IMR-90 (cell line): ENCODE data around the gene APMAP. TPM values are rescaled to one million over a fixed set of nuclear protein-coding genes. Genes with fewer than 3 reads are reported as not detected.
A peak's percentile ranks its signal among the peaks of the same experiment; 100 is the strongest.

Experiments used
- ATAC-seq: fragments of 200-7000 bp; cut with Tn5 transposase; 2 replicates; pipeline ENCODE4 v1.9.1; 2020; ENCODE audit warnings: low read depth, mild to moderate bottlenecking, moderate library complexity
- BruUV-seq: library from RNA; stranded (reverse); fragments of 400-500 nt; replicated peaks from 2 replicates; lab custom pipeline; 2021; lab: Mats Ljungman, UMichigan
- CTCF ChIA-PET: fragments of 300-600 bp; formaldehyde crosslinking; extraction: SDS; loops from one replicate; lab custom pipeline; 2021; ENCODE audit warnings: antibody characterized with exemption; lab: Yijun Ruan, JAX
- POLR2A ChIA-PET: fragments of 300-600 bp; sonication (Branson Sonifier 250); formaldehyde crosslinking; loops from one replicate; lab custom pipeline; 2022; ENCODE audit warnings: antibody characterized with exemption; ENCODE audit not compliant: unreplicated experiment; lab: Charles Lee
- DNase-seq: peaks from one replicate; pipeline ENCODE4 v3.0.0; 2013
- H2AFZ ChIP-seq: replicated peaks from 2 replicates; pipeline ENCODE3; 2013; ENCODE audit warnings: low read length, mild to moderate bottlenecking; ENCODE audit not compliant: poor library complexity
- H2AK5ac ChIP-seq: 2 replicates; pipeline ENCODE4 v1.6.1; 2013; ENCODE audit warnings: low read depth, low read length, inconsistent platforms
- H2AK9ac ChIP-seq: replicated peaks from 2 replicates; pipeline ENCODE3; 2013; ENCODE audit warnings: mild to moderate bottlenecking, low read depth, low read length, moderate library complexity; ENCODE audit not compliant: poor library complexity
- H2BK120ac ChIP-seq: 2 replicates; pipeline ENCODE4 v1.6.1; 2013; ENCODE audit warnings: low read depth, low read length, inconsistent platforms
- H2BK15ac ChIP-seq: 3 replicates; pipeline ENCODE4 v1.6.1; 2013; ENCODE audit warnings: low read depth, low read length, inconsistent platforms
- H2BK20ac ChIP-seq: 2 replicates; pipeline ENCODE4 v1.6.1; 2013; ENCODE audit warnings: low read depth, mild to moderate bottlenecking, inconsistent platforms, low read length, moderate library complexity
- H2BK5ac ChIP-seq: 2 replicates; pipeline ENCODE4 v1.6.1; 2013; ENCODE audit warnings: mild to moderate bottlenecking, low read depth, low read length, inconsistent platforms; ENCODE audit not compliant: poor library complexity, severe bottlenecking
- H3K14ac ChIP-seq: replicated peaks from 2 replicates; pipeline ENCODE4 v1.6.1; 2013; ENCODE audit warnings: low read depth, low read length, inconsistent platforms
- H3K18ac ChIP-seq: 2 replicates; pipeline ENCODE4 v1.6.1; 2013; ENCODE audit warnings: low read depth, low read length, control low read depth
- H3K23ac ChIP-seq: 2 replicates; pipeline ENCODE4 v1.6.1; 2013; ENCODE audit warnings: low read depth, low read length, inconsistent platforms
- H3K27ac ChIP-seq: 2 replicates; pipeline ENCODE4 v1.5.1; 2013; ENCODE audit warnings: mild to moderate bottlenecking, control low read depth, low read length; ENCODE audit not compliant: insufficient read depth
- H3K27me3 ChIP-seq: 2 replicates; pipeline ENCODE4 v1.6.1; 2013; ENCODE audit warnings: low read length; ENCODE audit not compliant: control insufficient read depth, insufficient read depth
- H3K36me3 ChIP-seq: 2 replicates; pipeline ENCODE4 v1.6.1; 2013; ENCODE audit warnings: low read length, mixed read lengths; ENCODE audit not compliant: control insufficient read depth, insufficient read depth
- H3K4ac ChIP-seq: 2 replicates; pipeline ENCODE4 v1.6.1; 2013; ENCODE audit warnings: low read depth, low read length, inconsistent platforms
- H3K4me1 ChIP-seq: 2 replicates; pipeline ENCODE4 v1.6.1; 2013; ENCODE audit warnings: low read length, mixed read lengths; ENCODE audit not compliant: control insufficient read depth, insufficient read depth
- H3K4me2 ChIP-seq: 2 replicates; pipeline ENCODE4 v1.6.1; 2013; ENCODE audit warnings: low read depth, mild to moderate bottlenecking, control low read depth, low read length, moderate library complexity
- H3K4me3 ChIP-seq: 2 replicates; pipeline ENCODE4 v1.5.1; 2013; ENCODE audit warnings: low read depth, mild to moderate bottlenecking, control low read depth, low read length, moderate library complexity; ENCODE audit not compliant: insufficient read depth
- H3K56ac ChIP-seq: 2 replicates; pipeline ENCODE4 v1.6.1; 2013; ENCODE audit warnings: low read length, inconsistent platforms; ENCODE audit not compliant: insufficient read depth; ENCODE audit errors: extremely low read depth
- H3K79me1 ChIP-seq, 2 experiments: 2 replicates each; pipeline ENCODE4 v1.6.1; 2013; ENCODE audit warnings: low read length in 2 of 2, inconsistent platforms in 1 of 2, low read depth in 1 of 2
- H3K9ac ChIP-seq: 2 replicates; pipeline ENCODE4 v1.6.1; 2013; ENCODE audit warnings: low read depth, low read length, control low read depth
- H3K9me1 ChIP-seq: 2 replicates; pipeline ENCODE4 v1.6.1; 2013; ENCODE audit warnings: low read length, inconsistent platforms; ENCODE audit not compliant: insufficient read depth
- H3K9me3 ChIP-seq: 2 replicates; pipeline ENCODE4 v1.6.1; 2013; ENCODE audit warnings: low read length; ENCODE audit not compliant: control insufficient read depth, insufficient read depth
- H4K20me1 ChIP-seq: 2 replicates; pipeline ENCODE4 v1.6.1; 2013; ENCODE audit warnings: low read length, inconsistent platforms; ENCODE audit not compliant: insufficient read depth
- H4K5ac ChIP-seq: 2 replicates; pipeline ENCODE4 v1.6.1; 2013; ENCODE audit warnings: mild to moderate bottlenecking, low read depth, low read length, control low read depth
- H4K8ac ChIP-seq, 2 experiments: 2 replicates each; pipeline ENCODE4 v1.6.1; 2013; ENCODE audit warnings: low read depth in 2 of 2, low read length in 2 of 2, control low read depth in 1 of 2, inconsistent platforms in 1 of 2
- H4K91ac ChIP-seq: 2 replicates; pipeline ENCODE4 v1.6.1; 2013; ENCODE audit warnings: low read depth, low read length, inconsistent platforms; ENCODE audit not compliant: insufficient read depth
- MAFK ChIP-seq: IDR thresholded peaks from 2 replicates; pipeline ENCODE4 v1.6.1; 2012; ENCODE audit warnings: low read depth, low read length, improper control_type of control experiment
- RAD21 ChIP-seq: IDR thresholded peaks from 2 replicates; pipeline ENCODE4 v1.6.1; 2012; ENCODE audit warnings: low read length, improper control_type of control experiment
- WGBS, 2 experiments: methylation state at CpG; one replicate each; pipeline versions ENCODE4 v1.1.5 to v1.1.7; 2013; ENCODE audit warnings: missing lambda C conversion rate in 2 of 2; ENCODE audit not compliant: insufficient read length in 1 of 2; ENCODE audit errors: extremely low coverage in 2 of 2; 5-methylcytosine and 5-hydroxymethylcytosine counted together
- dilution Hi-C: fragments of 300-500 bp; cut with HindIII; formaldehyde crosslinking; loops from one replicate; pipeline ENCODE4 v1.14.3; 2018; ENCODE audit warnings: low sequenced_read_pairs; ENCODE audit not compliant: unreplicated experiment
- in situ Hi-C: fragments of 300-500 bp; cut with MboI; formaldehyde crosslinking; loops from 3 replicates; pipeline ENCODE4 v1.14.3; 2019; ENCODE audit warnings: low sequenced_read_pairs, inconsistent platforms, mixed read lengths
- intact Hi-C: fragments of 100-400 bp; cut with micrococcal nuclease; formaldehyde crosslinking; loops from 2 replicates; pipeline ENCODE4 v1.10.0; 2022
- polyA plus RNA-seq, 3 experiments: library from polyadenylated mRNA; depleted of rRNA; stranded (reverse); fragments of >200 nt; gene quantifications; 2 replicates each; pipeline ENCODE4 v1.2.3, GENCODE V29; 2012; ENCODE audit warnings: low replicate concordance in 1 of 3
- total RNA-seq: library from RNA; depleted of rRNA; stranded (reverse); fragments of >200 nt; gene quantifications from 2 replicates; pipeline ENCODE4 v1.2.3, GENCODE V29; 2012
- TF ChIP-seq, protein P1 (sequence below): conservative IDR thresholded peaks from 2 replicates; pipeline ENCODE4 v1.5.1; 2012; ENCODE audit warnings: mild to moderate bottlenecking, low read depth, low read length, improper control_type of control experiment
- TF ChIP-seq, protein P2 (sequence below): fragments of 150-350 bp; IDR thresholded peaks from 2 replicates; pipeline ENCODE4 v1.6.1; 2016; ENCODE audit warnings: low read depth, mild to moderate bottlenecking, low read length, moderate library complexity, borderline replicate concordance

Gene APMAP
- total and polyA plus RNA-seq, 2 of the 4 experiments (the other 2 are of a cell fraction) = 67.2 to 88.8 TPM

DNA sequence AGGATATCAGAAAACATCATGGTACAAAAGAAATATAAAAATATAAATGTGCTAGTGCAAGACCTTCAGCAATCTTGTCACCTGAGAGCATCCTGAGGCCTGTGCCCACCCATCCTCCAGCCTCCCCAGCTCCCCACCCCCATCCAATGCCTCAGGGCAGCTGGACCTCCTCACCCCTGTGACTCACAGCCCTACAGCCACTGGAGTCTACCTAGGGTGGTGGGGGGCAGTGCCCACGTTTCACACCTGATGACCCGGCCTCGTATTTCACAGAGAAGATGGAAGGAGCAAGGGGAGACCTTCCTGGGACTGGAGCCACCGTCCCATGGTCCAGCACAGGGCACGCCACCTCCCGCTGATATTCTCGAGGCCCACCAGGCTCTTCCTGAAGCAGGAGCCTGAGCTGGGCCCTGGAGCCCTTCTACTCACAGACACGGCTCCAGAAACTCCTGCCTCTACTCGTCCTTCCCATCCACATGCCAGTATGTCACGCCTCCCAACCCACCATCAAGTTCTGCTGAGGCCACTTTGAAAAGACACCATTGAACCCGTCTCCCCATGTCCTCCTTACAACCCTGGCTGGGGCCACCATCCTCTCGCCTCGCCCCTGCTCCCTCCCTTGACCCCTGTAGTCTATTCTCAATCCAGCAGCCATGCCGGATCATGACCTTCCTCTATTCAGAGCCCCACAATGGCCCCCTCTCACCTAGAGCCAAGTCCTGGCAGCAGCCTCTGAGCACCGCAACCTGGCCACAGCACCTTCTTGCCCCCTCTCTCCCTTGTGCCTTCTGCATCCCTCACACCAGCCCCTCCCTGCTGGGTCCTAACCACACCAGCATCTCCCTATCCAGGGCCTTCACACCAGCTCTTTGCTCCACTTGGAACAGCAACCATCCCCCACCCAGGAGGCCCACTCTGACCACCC, 13.3 kb downstream of the APMAP start:
- DNase-seq (no peak), ATAC-seq (no peak)
- no TSS peak for BruUV-seq
- 97% methylated on average over 9 of the region's 15 CpGs; no CpG with 5 or more reads in 1 of the 2 experiments for WGBS, 2 experiments
- TF ChIP-seq MAFK (no peak), RAD21 (no peak)
- TF ChIP-seq, protein P1, sequence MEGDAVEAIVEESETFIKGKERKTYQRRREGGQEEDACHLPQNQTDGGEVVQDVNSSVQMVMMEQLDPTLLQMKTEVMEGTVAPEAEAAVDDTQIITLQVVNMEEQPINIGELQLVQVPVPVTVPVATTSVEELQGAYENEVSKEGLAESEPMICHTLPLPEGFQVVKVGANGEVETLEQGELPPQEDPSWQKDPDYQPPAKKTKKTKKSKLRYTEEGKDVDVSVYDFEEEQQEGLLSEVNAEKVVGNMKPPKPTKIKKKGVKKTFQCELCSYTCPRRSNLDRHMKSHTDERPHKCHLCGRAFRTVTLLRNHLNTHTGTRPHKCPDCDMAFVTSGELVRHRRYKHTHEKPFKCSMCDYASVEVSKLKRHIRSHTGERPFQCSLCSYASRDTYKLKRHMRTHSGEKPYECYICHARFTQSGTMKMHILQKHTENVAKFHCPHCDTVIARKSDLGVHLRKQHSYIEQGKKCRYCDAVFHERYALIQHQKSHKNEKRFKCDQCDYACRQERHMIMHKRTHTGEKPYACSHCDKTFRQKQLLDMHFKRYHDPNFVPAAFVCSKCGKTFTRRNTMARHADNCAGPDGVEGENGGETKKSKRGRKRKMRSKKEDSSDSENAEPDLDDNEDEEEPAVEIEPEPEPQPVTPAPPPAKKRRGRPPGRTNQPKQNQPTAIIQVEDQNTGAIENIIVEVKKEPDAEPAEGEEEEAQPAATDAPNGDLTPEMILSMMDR = no peak
- TF ChIP-seq, protein P2, sequence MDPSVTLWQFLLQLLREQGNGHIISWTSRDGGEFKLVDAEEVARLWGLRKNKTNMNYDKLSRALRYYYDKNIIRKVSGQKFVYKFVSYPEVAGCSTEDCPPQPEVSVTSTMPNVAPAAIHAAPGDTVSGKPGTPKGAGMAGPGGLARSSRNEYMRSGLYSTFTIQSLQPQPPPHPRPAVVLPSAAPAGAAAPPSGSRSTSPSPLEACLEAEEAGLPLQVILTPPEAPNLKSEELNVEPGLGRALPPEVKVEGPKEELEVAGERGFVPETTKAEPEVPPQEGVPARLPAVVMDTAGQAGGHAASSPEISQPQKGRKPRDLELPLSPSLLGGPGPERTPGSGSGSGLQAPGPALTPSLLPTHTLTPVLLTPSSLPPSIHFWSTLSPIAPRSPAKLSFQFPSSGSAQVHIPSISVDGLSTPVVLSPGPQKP = no peak
- H3K9me1 ChIP-seq = no peaks in the 10 kb centered on the region
- H4K8ac ChIP-seq = no peak overlapping the region
- H4K91ac ChIP-seq = no peak overlapping the region
- no peak overlapping the region for H4K5ac ChIP-seq
- no peak overlapping the region for H3K4me3 ChIP-seq
- intact Hi-C loops (no loop called here), in situ Hi-C loops (loop anchor here (25.0 kb wide), 3 partner anchors 608 to 883 kb away; partner anchors contain the start of genes NINL and ZNF337), dilution Hi-C loops (no loop called here)
- no peak overlapping the region for H3K4ac ChIP-seq
- POLR2A ChIA-PET = no interaction called here
- H3K23ac ChIP-seq = no peak overlapping the region
- no peak overlapping the region for H2BK120ac ChIP-seq
- H3K9ac ChIP-seq = no peak overlapping the region
- H2AK9ac ChIP-seq = peak overlapping the region; percentile 70
- H3K4me1 ChIP-seq = no peaks in the 10 kb centered on the region
- H3K14ac ChIP-seq = no peak overlapping the region
- H3K56ac ChIP-seq = no peak overlapping the region
- H3K18ac ChIP-seq = no peak overlapping the region
- H3K79me1 ChIP-seq = peaks cover 21 to 22% of the 10 kb centered on the region in 2 experiments
- no peaks in the 10 kb centered on the region; the same call in 1 of the 2 replicates for H4K20me1 ChIP-seq
- no peak overlapping the region for H2BK5ac ChIP-seq
- CTCF ChIA-PET = no interaction called here
- no peak overlapping the region for H3K4me2 ChIP-seq
- no peak overlapping the region for H2BK20ac ChIP-seq
- no peaks in the 10 kb centered on the region for H3K27me3 ChIP-seq
- peaks cover 16% of the 10 kb centered on the region for H3K36me3 ChIP-seq
- H2BK15ac ChIP-seq = no peak overlapping the region
- peak overlapping the region; percentile 47 for H2AFZ ChIP-seq
- H2AK5ac ChIP-seq = no peak overlapping the region
- no peak overlapping the region for H3K27ac ChIP-seq
- H3K9me3 ChIP-seq = peaks cover 7% of the 10 kb centered on the region; the same call in 1 of the 2 replicates
